Activated CD4-positive, alpha-beta T cell treated with anti-CD3 and anti-CD28 coated beads, Interleukin-2, amount 10 ng/mL, durations not matched to agents 24 days and 14 days (primary cell): ENCODE data around the gene PRKG1. TPM values are rescaled to one million over a fixed set of nuclear protein-coding genes. Genes with fewer than 3 reads are reported as not detected.

Experiments
- DNase-seq: peaks from one replicate; pipeline ENCODE4 v3.0.0; 2022
- H3K27ac Mint-ChIP-seq: one replicate; pipeline ENCODE4 v1.8.0; 2022; ENCODE audit warnings: mild to moderate bottlenecking, mixed read lengths
- H3K27me3 Mint-ChIP-seq: one replicate; pipeline ENCODE4 v1.8.0; 2022; ENCODE audit warnings: mixed read lengths
- H3K36me3 Mint-ChIP-seq: one replicate; pipeline ENCODE4 v1.8.0; 2022; ENCODE audit warnings: low read depth, mild to moderate bottlenecking, mixed read lengths
- H3K4me1 Mint-ChIP-seq: one replicate; pipeline ENCODE4 v1.8.0; 2021; ENCODE audit warnings: mixed read lengths
- H3K4me3 Mint-ChIP-seq: one replicate; pipeline ENCODE4 v1.8.0; 2022; ENCODE audit warnings: mild to moderate bottlenecking, moderate library complexity, mixed read lengths
- H3K9me3 Mint-ChIP-seq: one replicate; pipeline ENCODE4 v1.8.0; 2021; ENCODE audit warnings: mixed read lengths
- intact Hi-C: fragments of 100-400 bp; cut with micrococcal nuclease; formaldehyde crosslinking; loops from one replicate; pipeline ENCODE4 v1.15.1; 2023
- total RNA-seq: library from RNA; stranded (reverse); gene quantifications from 2 replicates; pipeline ENCODE4 v1.2.3, GENCODE V29; 2022

PRKG1 gene
- total RNA-seq, 1 donor from 2014 or later, result not detected

DNA sequence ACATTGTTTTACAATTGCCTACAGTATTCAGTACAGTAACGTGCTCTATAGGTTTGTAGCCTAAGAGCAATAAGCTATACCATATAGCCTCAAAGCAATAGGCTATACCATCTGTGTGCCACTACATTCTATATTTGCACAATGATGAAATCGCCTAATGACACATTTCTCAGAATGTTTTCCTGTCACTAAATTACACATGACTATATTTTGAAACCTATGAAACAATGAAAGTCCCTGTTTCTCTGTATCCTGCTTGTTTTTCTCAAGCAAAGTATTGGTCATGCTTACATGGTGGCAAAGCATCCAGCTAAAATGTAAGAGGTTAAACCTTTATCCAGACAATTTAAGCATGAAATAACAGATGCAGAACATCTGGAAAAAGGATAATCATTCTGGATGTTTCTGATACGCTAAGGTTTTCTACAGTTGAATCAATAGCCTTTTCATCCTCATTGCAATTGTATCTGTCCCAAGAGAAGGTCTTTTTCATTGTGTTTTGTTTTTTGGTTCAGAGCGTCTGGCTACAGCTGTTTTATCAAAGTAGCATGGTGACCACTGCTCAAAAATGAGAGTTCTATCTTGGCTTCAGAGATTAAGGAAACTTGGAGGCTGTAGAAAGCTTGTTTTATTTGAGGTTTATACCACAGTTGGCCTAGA is 543.4 kb downstream of the PRKG1 start:
- Mint-ChIP-seq H3K36me3 (no peaks in the 10 kb centered on the region), H3K4me3 (no peak overlapping the region), H3K27me3 (no peaks in the 10 kb centered on the region), H3K9me3 (peaks cover 5% of the 10 kb centered on the region), H3K4me1 (peaks cover 3% of the 10 kb centered on the region), H3K27ac (no peak overlapping the region)
- intact Hi-C loops, result no loop called here
- DNase-seq, result no peak

DNA sequence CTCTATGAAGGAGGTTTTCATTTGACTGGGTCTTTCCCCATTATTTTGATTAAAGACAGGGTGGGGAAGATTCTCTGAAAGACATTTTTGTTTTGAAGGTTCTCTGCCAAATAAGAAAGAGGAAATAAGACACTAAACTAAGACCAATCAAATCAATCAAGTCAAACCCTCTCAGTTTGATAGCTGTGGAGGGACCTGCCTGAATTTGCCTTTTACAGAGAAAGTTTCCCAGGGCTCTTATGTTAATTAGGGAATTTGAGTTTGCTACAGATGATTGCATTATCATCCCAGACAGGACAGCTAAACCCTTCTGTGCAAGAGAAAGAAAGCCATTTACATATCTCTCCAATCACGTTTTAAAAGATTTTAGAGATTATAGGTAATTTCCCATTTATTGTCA is 545.1 kb downstream of the PRKG1 start:
- Mint-ChIP-seq H3K4me1 (peaks cover 3% of the 10 kb centered on the region), H3K9me3 (peaks cover 5% of the 10 kb centered on the region), H3K27ac (no peak overlapping the region), H3K27me3 (no peaks in the 10 kb centered on the region), H3K4me3 (no peak overlapping the region), H3K36me3 (no peaks in the 10 kb centered on the region)
- no peak for DNase-seq
- intact Hi-C loops, result no loop called here

DNA sequence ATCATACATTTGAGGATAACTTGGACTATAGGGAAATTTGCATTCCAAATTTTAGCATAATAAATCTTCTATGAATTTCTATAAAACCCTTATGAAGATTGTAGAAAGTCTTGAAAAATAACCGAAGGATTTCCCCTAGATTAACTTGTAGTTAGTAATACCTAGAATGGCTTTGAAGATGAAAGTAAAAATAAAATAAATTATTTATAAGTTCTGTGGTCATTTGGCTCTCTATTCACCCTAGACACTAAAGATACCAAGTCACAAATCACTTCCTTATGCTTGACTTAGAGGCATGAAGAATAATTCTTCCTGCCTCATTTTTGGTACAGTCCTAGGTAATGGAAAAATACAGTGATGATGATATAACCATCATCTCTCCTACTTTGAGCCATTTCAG is 545.8 kb downstream of the PRKG1 start:
- Mint-ChIP-seq H3K27me3 (no peaks in the 10 kb centered on the region), H3K4me3 (no peak overlapping the region), H3K27ac (no peak overlapping the region), H3K4me1 (peaks cover 2% of the 10 kb centered on the region), H3K9me3 (peaks cover 5% of the 10 kb centered on the region), H3K36me3 (no peaks in the 10 kb centered on the region)
- DNase-seq, result no peak
- intact Hi-C loops, result no loop called here

DNA sequence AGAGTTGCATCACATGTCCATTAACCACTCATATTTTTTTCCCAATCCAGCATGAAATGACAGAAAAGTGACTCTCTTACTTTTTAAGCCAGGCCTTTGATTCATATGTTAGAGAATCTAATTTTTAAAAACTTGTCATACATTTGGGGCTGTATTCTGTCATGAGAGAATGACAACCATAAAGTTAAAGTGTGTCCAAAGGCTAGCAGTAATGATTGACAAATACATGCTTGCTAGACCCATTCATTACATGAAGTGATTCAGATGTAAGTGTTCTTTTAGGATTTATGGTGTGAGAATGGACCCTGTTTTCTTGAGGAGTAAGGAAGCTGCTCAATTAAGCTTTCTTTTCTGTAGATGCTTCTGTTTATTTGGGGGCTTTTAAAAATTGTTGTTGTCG is 549.7 kb downstream of the PRKG1 start:
- H3K4me1 Mint-ChIP-seq, result peaks cover under 1% of the 10 kb centered on the region
- DNase-seq, result no peak
- intact Hi-C loops, result no loop called here

DNA sequence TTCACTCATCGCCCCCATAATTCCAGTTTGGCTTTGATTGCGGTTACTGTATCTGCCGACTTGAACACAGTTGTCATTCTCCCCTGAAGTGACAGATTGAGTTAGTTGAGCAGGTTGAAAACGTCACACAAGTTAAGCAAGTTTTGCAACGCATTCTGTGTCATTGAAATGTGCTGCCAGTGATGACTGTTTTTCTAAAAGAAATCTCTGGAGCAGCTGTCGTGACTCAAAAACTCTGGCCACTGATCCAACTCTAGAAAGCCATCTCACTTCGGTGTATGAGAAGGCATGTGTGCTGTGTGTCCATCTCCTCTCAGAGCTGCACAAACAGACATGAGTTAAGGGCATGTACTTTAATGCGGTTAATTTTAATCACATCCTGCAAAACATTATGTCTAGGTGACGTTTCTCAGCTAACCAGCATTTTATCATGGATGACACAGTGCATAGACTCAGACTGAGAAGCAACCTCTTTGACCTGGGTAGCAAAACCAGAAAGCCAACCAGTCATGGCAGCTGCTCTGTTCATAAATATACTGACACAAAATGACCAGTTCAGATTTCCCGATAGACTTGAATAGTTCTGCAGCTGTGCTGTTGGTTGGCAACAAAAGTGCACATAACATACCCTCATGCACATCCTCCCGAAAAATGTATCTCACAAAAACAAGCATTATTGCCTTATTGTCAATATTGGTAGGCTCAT is 555.8 kb downstream of the PRKG1 start:
- H3K27me3 Mint-ChIP-seq, result no peaks in the 10 kb centered on the region
- no peak overlapping the region for H3K4me3 Mint-ChIP-seq
- no peaks in the 10 kb centered on the region for H3K36me3 Mint-ChIP-seq
- H3K27ac Mint-ChIP-seq, result no peak overlapping the region
- H3K9me3 Mint-ChIP-seq, result no peaks in the 10 kb centered on the region
- no peak for DNase-seq
- H3K4me1 Mint-ChIP-seq, result no peaks in the 10 kb centered on the region
- intact Hi-C loops, result no loop called here

More for the DNA sequence above, 549.7 kb downstream of the PRKG1 start:
- no peaks in the 10 kb centered on the region for H3K9me3 Mint-ChIP-seq
- no peak overlapping the region for H3K4me3 Mint-ChIP-seq
- no peaks in the 10 kb centered on the region for H3K27me3 Mint-ChIP-seq
- no peak overlapping the region for H3K27ac Mint-ChIP-seq
- H3K36me3 Mint-ChIP-seq, result no peaks in the 10 kb centered on the region

DNA sequence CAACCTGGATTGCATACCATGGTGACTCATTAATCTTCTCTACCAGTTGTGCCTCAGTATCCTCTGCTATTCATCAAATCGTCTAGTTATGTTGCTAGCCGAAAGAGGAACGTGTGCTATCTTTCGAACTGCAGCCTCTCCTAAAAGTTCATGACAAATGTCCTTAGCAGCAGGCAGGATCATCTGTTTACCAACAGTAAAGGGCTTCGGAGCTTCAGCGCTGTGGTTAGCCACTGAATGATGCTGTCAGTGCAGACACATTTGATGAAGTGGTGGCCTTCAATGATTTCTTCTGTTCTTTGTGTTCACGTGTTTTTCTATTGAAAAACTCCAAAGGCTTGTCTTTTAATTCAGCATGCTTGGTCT is 556.3 kb downstream of the PRKG1 start:
- DNase-seq, result no peak
- H3K27ac Mint-ChIP-seq, result no peak overlapping the region
- no peaks in the 10 kb centered on the region for H3K4me1 Mint-ChIP-seq
- no peaks in the 10 kb centered on the region for H3K9me3 Mint-ChIP-seq
- no peaks in the 10 kb centered on the region for H3K27me3 Mint-ChIP-seq
- intact Hi-C loops, result no loop called here
- H3K36me3 Mint-ChIP-seq, result no peaks in the 10 kb centered on the region
- no peak overlapping the region for H3K4me3 Mint-ChIP-seq

DNA sequence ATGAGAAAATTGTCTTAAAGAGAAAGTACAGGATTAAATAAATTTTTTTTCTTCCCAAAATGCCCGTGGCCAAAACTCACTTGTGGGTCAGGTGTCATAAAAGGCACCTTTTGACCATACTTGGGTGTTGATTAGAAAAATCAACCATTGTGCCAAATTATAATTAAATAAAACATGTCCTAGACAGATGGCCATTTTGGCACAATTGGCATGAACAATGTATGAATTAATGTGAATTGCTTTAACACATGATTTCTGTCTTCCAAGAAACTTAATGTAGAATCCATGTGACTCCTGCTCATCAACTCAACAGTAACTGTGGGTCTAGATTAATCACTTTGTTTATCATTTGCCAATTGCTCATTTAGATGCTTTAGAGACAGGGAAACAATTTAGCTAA is 561.1 kb downstream of the PRKG1 start:
- Mint-ChIP-seq H3K4me3 (no peak overlapping the region), H3K4me1 (no peaks in the 10 kb centered on the region), H3K9me3 (no peaks in the 10 kb centered on the region), H3K27me3 (peaks cover 1% of the 10 kb centered on the region), H3K27ac (no peak overlapping the region), H3K36me3 (no peaks in the 10 kb centered on the region)
- no peak for DNase-seq
- intact Hi-C loops, result no loop called here

DNA sequence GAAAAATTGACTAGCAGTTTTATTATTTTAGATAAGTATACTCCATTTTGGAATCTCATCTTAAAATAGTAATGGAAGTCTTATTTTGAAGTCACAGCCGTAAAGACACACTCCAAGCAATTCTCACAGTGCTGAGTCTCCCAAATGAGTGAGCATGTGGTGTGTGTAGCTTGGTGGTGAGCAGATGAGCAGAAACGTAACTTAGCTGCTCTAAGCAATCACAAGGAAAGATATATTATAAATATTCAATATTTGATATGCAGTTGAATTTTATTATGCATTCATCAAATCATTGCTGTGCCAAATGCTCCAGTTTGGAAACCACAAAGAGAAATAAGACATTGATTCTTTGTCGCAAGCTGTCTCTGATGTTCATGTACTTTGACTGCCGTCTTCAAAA is 563.9 kb downstream of the PRKG1 start:
- Mint-ChIP-seq H3K4me3 (no peak overlapping the region), H3K4me1 (no peaks in the 10 kb centered on the region), H3K27me3 (peaks cover 2% of the 10 kb centered on the region), H3K36me3 (no peaks in the 10 kb centered on the region), H3K27ac (no peak overlapping the region), H3K9me3 (no peaks in the 10 kb centered on the region)
- DNase-seq, result no peak
- intact Hi-C loops, result no loop called here

DNA sequence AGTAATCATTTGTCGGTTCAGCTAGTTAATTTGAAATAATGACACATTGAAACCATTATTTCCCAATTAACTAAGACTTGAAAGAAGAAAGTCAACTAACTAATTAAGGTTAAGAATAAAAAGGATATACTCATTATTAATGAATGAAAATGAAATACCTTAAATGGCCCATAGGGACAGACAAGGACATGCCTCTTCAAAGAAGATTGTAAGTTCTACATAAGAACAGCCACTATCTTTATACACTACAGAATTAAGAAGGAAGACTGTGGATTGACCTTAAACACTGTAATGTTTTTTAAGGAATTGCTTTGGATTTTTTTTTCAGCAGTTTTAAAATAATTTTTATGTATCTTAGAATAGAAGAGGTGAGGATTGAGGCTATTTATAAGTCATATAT is 564.5 kb downstream of the PRKG1 start:
- intact Hi-C loops, result no loop called here
- Mint-ChIP-seq H3K27me3 (peaks cover 2% of the 10 kb centered on the region), H3K9me3 (no peaks in the 10 kb centered on the region), H3K36me3 (no peaks in the 10 kb centered on the region), H3K4me1 (no peaks in the 10 kb centered on the region), H3K27ac (no peak overlapping the region), H3K4me3 (no peak overlapping the region)
- no peak for DNase-seq

DNA sequence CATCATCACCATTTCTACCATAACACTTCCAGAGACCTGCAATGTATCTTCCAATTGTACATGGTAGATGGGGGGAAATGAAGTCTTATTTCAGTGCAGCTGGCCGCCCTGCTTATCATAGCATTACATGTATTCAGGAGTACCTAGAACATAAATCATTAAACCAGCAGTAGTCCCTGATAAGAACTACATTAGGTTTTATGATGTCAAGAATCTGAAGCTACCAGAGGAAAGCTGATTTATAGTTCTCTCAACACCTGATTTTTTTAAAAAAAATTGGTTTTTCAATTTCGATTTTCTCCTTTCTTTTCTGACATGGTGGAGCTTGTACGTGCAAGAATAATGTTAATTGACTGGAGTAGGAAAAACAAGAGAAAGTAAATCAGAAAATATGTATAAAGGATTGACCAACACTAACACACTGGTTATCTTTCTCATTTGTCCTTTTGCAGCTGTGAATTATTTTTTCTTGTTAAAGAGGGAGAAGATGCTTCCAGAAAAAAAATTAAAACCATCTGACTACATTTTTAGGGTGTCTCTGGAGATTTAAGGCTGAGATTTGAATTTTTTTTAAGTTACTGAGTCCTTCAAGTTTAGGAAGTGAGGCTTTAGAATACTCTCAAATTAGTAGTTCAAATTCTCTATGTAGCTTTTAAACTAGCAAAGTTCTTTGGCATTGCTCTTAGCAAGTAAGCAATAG is 566.0 kb downstream of the PRKG1 start:
- no peak overlapping the region for H3K4me3 Mint-ChIP-seq
- H3K27me3 Mint-ChIP-seq, result peaks cover 2% of the 10 kb centered on the region
- H3K27ac Mint-ChIP-seq, result no peak overlapping the region
- intact Hi-C loops, result loop anchor here (10.0 kb wide), 1 partner anchor 315 kb away; no protein-coding TSS in a partner anchor
- no peaks in the 10 kb centered on the region for H3K36me3 Mint-ChIP-seq
- H3K4me1 Mint-ChIP-seq, result no peaks in the 10 kb centered on the region
- H3K9me3 Mint-ChIP-seq, result no peaks in the 10 kb centered on the region
- no peak for DNase-seq

DNA sequence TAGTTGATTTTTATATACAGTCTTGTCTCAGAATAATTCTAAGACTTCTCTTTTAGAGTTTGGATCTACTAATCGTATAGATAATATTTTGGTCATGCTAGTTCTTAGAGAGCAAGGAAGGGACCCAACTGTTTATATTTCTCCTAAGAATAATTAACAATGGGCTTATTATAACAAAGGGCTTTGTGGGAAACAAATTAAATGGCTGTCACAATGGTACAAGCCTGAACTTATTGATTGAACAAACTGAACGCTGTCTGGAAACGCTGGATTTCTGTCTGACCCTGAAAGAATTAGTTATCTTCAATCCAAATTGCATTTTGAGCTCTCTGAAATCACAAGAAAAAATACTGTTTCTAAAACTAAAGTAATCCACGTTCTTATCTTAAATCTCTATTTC is 568.3 kb downstream of the PRKG1 start:
- no peak overlapping the region for H3K27ac Mint-ChIP-seq
- no peaks in the 10 kb centered on the region for H3K9me3 Mint-ChIP-seq
- H3K4me3 Mint-ChIP-seq, result no peak overlapping the region
- no peaks in the 10 kb centered on the region for H3K4me1 Mint-ChIP-seq
- DNase-seq, result no peak
- peaks cover 2% of the 10 kb centered on the region for H3K27me3 Mint-ChIP-seq
- no peaks in the 10 kb centered on the region for H3K36me3 Mint-ChIP-seq
- intact Hi-C loops, result loop anchor here (10.0 kb wide), 1 partner anchor 312 kb away; no protein-coding TSS in a partner anchor

DNA sequence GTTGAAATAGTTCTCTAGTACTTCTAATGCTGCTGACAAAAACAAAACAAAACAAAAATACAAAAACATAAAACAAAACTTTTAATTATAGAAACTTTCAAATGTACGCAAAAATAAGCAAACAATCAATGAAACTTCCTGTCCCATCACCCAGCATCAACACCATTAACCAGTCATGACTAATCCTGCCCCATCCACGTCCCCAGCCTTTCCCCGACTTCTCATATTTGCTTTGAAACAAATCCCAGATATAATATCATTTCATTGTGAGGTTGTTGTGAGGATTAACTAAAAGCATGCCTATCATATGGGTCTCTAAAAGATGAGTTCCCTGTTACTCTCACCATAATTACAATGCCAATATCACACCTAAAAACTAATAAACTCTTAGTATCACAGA is 569.4 kb downstream of the PRKG1 start:
- intact Hi-C loops, result loop anchor here (10.0 kb wide), 1 partner anchor 311 kb away; no protein-coding TSS in a partner anchor
- Mint-ChIP-seq H3K4me3 (no peak overlapping the region), H3K27ac (no peak overlapping the region), H3K4me1 (no peaks in the 10 kb centered on the region), H3K36me3 (no peaks in the 10 kb centered on the region), H3K9me3 (no peaks in the 10 kb centered on the region), H3K27me3 (peaks cover 2% of the 10 kb centered on the region)
- DNase-seq, result no peak

DNA sequence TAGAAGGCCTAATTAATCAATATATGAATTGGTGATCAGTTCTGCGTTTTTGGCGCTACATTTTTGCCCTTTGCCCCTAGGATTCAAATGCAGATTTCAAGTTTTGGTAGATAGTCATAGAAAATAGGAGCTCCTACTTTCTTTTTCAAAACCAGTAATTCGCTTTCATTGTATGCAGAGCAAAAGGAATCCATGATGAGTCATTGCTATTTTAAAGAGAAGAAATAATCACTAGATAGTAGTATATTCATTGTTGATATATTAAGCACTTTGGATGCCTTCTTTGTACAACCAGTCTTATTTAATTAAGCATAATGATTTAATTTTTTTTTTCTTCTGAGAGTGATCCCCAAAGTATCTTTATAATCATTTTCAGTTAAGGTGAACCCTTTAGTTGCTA is 574.8 kb downstream of the PRKG1 start:
- Mint-ChIP-seq H3K9me3 (no peaks in the 10 kb centered on the region), H3K27me3 (peaks cover 2% of the 10 kb centered on the region), H3K36me3 (no peaks in the 10 kb centered on the region), H3K4me1 (no peaks in the 10 kb centered on the region), H3K27ac (no peak overlapping the region), H3K4me3 (no peak overlapping the region)
- no peak for DNase-seq
- intact Hi-C loops, result loop anchor here (10.0 kb wide), 1 partner anchor 306 kb away; no protein-coding TSS in a partner anchor

DNA sequence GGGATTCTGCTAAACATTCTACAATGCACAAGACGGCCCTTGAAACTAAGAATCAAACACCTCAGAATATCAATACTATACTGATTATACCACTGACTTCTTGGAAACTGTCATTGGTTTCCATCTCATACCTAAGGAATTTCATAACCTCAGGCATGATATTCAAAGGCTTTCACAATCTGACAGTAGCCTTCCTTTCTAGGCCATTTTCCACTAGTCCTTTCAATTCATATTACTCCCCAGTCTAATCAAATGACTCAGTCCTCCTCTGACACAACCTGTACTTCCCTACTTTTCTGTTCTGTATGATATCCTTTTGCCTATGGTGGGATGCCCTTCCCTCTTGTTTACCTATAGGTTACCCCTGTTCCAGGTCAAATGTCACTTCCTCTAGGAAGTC is 576.8 kb downstream of the PRKG1 start:
- no peaks in the 10 kb centered on the region for H3K4me1 Mint-ChIP-seq
- no peaks in the 10 kb centered on the region for H3K9me3 Mint-ChIP-seq
- H3K36me3 Mint-ChIP-seq, result no peaks in the 10 kb centered on the region
- intact Hi-C loops, result no loop called here
- no peak overlapping the region for H3K4me3 Mint-ChIP-seq
- DNase-seq, result no peak
- H3K27ac Mint-ChIP-seq, result no peak overlapping the region
- H3K27me3 Mint-ChIP-seq, result peaks cover 7% of the 10 kb centered on the region
